OCI-LY3 (cell line): ENCODE data around the gene MLXIP.
"Not testable (repeated sequence)": the region's sequence is repeated elsewhere in the genome, so short reads cannot be mapped to it uniquely, and the experiment has no call there.

Experiments
- H2AFZ ChIP-seq: fragments of 200-600, 300-600 bp; shearing (Covaris generic); 2 replicates; pipeline ENCODE4 v1.6.0; 2014; ENCODE audit warnings: antibody characterized with exemption, low read depth, low read length
- H3K27ac ChIP-seq: fragments of 200-600, 300-600 bp; sonication (generic); 2 replicates; pipeline ENCODE4 v1.5.1; 2014; ENCODE audit warnings: mild to moderate bottlenecking, low read length, moderate library complexity, mixed read lengths
- H3K27me3 ChIP-seq: fragments of 200-600, 300-600 bp; sonication (generic); 2 replicates; pipeline ENCODE4 v1.6.1; 2014; ENCODE audit warnings: low read depth, low read length, mixed read lengths
- H3K36me3 ChIP-seq: fragments of 200-600, 300-600 bp; sonication (generic); replicated peaks from 2 replicates; pipeline ENCODE3; 2014; ENCODE audit warnings: low read depth, low read length, mixed read lengths
- H3K4me1 ChIP-seq: fragments of 300-600, 200-600 bp; sonication (generic); 2 replicates; pipeline ENCODE4 v1.6.1; 2014; ENCODE audit warnings: low read length, mixed read lengths
- H3K4me2 ChIP-seq: fragments of 200-600, 300-600 bp; sonication (generic); 2 replicates; pipeline ENCODE4 v1.6.1; 2014; ENCODE audit warnings: low read length, mixed read lengths
- H3K4me3 ChIP-seq: fragments of 300-600, 200-600 bp; sonication (generic); 2 replicates; pipeline ENCODE4 v1.5.1; 2014; ENCODE audit warnings: antibody characterized with exemption, mild to moderate bottlenecking, low read length, moderate library complexity
- H3K79me2 ChIP-seq: fragments of 300-600, 200-600 bp; shearing (Covaris generic); 2 replicates; pipeline ENCODE4 v1.6.1; 2014; ENCODE audit warnings: mild to moderate bottlenecking, low read length, mixed read lengths
- H3K9ac ChIP-seq: fragments of 300-600, 200-600 bp; shearing (Covaris generic); 2 replicates; pipeline ENCODE4 v1.6.0; 2014; ENCODE audit warnings: mild to moderate bottlenecking, low read length, moderate library complexity
- H3K9me3 ChIP-seq: fragments of 200-600, 300-600 bp; shearing (Covaris generic); 2 replicates; pipeline ENCODE4 v1.6.1; 2014; ENCODE audit warnings: low read length, mixed read lengths; ENCODE audit not compliant: insufficient read depth
- H4K20me1 ChIP-seq: fragments of 200-600, 300-600 bp; sonication (generic); 2 replicates; pipeline ENCODE4 v1.6.1; 2016; ENCODE audit warnings: low read length, mixed read lengths; ENCODE audit not compliant: insufficient read depth
- CTCF ChIP-seq: fragments of 200-600, 300-600 bp; sonication (generic); IDR thresholded peaks from 2 replicates; pipeline ENCODE4 v1.5.1; 2014; ENCODE audit warnings: antibody characterized with exemption, low read length, low read depth
- EZH2phosphoT487 ChIP-seq: fragments of 200-600 bp; shearing (Covaris generic); IDR thresholded peaks from 2 replicates; pipeline ENCODE4 v1.6.1; 2018; ENCODE audit warnings: antibody characterized with exemption, mixed run types, low read depth

The MLXIP gene

GRCh38 chr12:122172262-122172939 lies 93.8 kb downstream of the MLXIP start:
- no peaks in the 10 kb centered on the region for H3K9me3 ChIP-seq
- peaks cover 2% of the 10 kb centered on the region for H3K4me1 ChIP-seq
- no peak overlapping the region for H3K4me2 ChIP-seq
- H2AFZ ChIP-seq = no peak overlapping the region
- H3K4me3 ChIP-seq = no peak overlapping the region
- no peak overlapping the region for H3K9ac ChIP-seq
- no peak for TF ChIP-seq EZH2phosphoT487
- no peak for TF ChIP-seq CTCF
- no peaks in the 10 kb centered on the region for H3K79me2 ChIP-seq
- H3K27ac ChIP-seq = no peak overlapping the region
- H3K27me3 ChIP-seq = peaks cover 22% of the 10 kb centered on the region
- H4K20me1 ChIP-seq = no peaks in the 10 kb centered on the region
- H3K36me3 ChIP-seq = no peaks in the 10 kb centered on the region

- H3K4me2 ChIP-seq = no peak within 1 kb of the TSS
- TF ChIP-seq CTCF = no peak
- TF ChIP-seq EZH2phosphoT487 = no peak
- H3K27me3 ChIP-seq = peaks cover 10% of the 10 kb centered on the region; the same call in 1 of the 2 replicates
- H3K4me3 ChIP-seq = no peak within 1 kb of the TSS
- H3K36me3 ChIP-seq = no peaks in the 10 kb centered on the region
- no peak within 1 kb of the TSS for H2AFZ ChIP-seq
- no peaks in the 10 kb centered on the region for H3K79me2 ChIP-seq
- no peaks in the 10 kb centered on the region for H3K9me3 ChIP-seq
- no peak within 1 kb of the TSS for H3K9ac ChIP-seq
- no peak within 1 kb of the TSS for H3K27ac ChIP-seq
- no peaks in the 10 kb centered on the region for H3K4me1 ChIP-seq
- no peaks in the 10 kb centered on the region for H4K20me1 ChIP-seq
Measured at GRCh38 chr12:122174155-122174845, 95.7 kb downstream of the MLXIP start, which contains the start of gene IL31. IL31 (minus strand) TSS chr12:122174221; CDS start chr12:122174172, 49 bp downstream.

GRCh38 chr12:122176473-122176872 lies 97.9 kb downstream of the MLXIP start:
- H3K4me2 ChIP-seq, H3K9me3 ChIP-seq, H3K36me3 ChIP-seq, H3K4me1 ChIP-seq, H3K27ac ChIP-seq, H3K79me2 ChIP-seq, H2AFZ ChIP-seq, H3K27me3 ChIP-seq, H3K4me3 ChIP-seq, H3K9ac ChIP-seq, H4K20me1 ChIP-seq: not testable (repeated sequence)

- Histone ChIP-seq H3K79me2 (no peaks in the 10 kb centered on the region), H3K9ac (peak within 1 kb of the TSS; percentile 47; the same call in 1 of the 2 replicates), H3K27ac (no peak within 1 kb of the TSS), H3K27me3 (no peaks in the 10 kb centered on the region), H3K4me3 (peak within 1 kb of the TSS; percentile 83), H3K4me2 (peak within 1 kb of the TSS; percentile 75), H2AFZ (peak within 1 kb of the TSS; percentile 47), H3K4me1 (0 out of 2 replicates have a peak, but pooled peaks cover 3% of the 10 kb centered on the region), H3K9me3 (no peaks in the 10 kb centered on the region), H4K20me1 (no peaks in the 10 kb centered on the region), H3K36me3 (no peaks in the 10 kb centered on the region)
- TF ChIP-seq CTCF (no peak), EZH2phosphoT487 (no peak)
Measured at GRCh38 chr12:122182887-122183587, 104.5 kb downstream of the MLXIP start, which contains the start of gene LRRC43. LRRC43 (plus strand) TSS chr12:122183123; CDS start chr12:122183145, 22 bp downstream.
